ENCODE results near the gene PUM1.

DNA sequence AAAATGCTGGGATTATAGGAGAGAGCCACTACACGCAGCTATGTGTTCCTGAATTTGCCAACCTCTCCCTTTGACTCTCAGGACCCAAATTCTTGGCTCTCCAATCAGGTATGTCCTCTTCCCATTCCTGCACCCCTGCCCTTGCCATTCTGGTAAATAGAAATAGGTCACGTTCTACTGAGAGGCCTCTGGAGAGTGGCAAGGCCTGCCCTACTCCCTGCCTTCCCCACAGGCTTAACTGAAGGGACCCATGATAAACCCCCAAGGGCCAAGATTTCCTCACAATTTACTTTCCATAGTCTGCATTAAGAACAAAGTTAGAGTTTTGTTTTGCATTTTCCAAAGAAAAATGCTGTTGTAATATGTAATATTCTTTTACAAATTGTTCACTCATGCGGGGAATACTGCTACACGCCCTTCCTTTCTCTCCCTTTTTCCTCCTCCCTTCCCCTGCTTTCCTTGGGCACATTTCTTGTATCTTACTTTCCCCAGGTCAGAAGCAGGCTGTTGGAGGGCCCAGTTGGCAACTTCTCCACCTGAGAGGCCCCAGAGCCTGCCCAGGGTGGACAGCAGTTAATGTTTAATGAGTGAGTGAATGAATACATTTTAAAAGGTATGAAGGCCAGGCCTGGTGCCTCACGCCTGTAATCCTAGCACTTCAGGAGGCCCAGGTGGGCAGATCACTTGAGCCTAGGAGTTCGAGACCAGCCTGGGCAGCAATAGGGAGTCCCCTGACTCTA, 33.9 kb upstream of the PUM1 start:
- TF ChIP-seq, protein P1, sequence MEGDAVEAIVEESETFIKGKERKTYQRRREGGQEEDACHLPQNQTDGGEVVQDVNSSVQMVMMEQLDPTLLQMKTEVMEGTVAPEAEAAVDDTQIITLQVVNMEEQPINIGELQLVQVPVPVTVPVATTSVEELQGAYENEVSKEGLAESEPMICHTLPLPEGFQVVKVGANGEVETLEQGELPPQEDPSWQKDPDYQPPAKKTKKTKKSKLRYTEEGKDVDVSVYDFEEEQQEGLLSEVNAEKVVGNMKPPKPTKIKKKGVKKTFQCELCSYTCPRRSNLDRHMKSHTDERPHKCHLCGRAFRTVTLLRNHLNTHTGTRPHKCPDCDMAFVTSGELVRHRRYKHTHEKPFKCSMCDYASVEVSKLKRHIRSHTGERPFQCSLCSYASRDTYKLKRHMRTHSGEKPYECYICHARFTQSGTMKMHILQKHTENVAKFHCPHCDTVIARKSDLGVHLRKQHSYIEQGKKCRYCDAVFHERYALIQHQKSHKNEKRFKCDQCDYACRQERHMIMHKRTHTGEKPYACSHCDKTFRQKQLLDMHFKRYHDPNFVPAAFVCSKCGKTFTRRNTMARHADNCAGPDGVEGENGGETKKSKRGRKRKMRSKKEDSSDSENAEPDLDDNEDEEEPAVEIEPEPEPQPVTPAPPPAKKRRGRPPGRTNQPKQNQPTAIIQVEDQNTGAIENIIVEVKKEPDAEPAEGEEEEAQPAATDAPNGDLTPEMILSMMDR (IDR thresholded peaks at IDR 0.05) = no peak
- no peak for TF ChIP-seq POLR2A (IDR thresholded peaks at IDR 0.05)
- no peak for TF ChIP-seq EP300 (IDR thresholded peaks at IDR 0.05)
